T1000 (cell line): ENCODE data around the gene MPST.

Source experiments
- DNase-seq: peaks from one replicate; lab custom pipeline; 2025; ENCODE audit warnings: mixed read lengths; lab: John Stamatoyannopoulos, UW

MPST gene

GRCh38 chr22:37044634-37045625 lies 25.4 kb downstream of the MPST start:
- no peak for DNase-seq

- DNase-seq, result no peak
Observed at GRCh38 chr22:37045958-37046357, 26.4 kb downstream of the MPST start.

GRCh38 chr22:37046589-37046988 lies 27.0 kb downstream of the MPST start:
- DNase-seq, result no peak

GRCh38 chr22:37047006-37047405 lies 27.5 kb downstream of the MPST start:
- DNase-seq, result no peak

- DNase-seq, result no peak
Observed at GRCh38 chr22:37048133-37048532, 28.6 kb downstream of the MPST start.

GRCh38 chr22:37049224-37049623 lies 29.7 kb downstream of the MPST start:
- DNase-seq, result no peak

- no peak for DNase-seq
Observed at GRCh38 chr22:37050913-37051312, 31.4 kb downstream of the MPST start.

GRCh38 chr22:37051391-37052385 lies 32.1 kb downstream of the MPST start, which contains the start of gene KCTD17:
KCTD17 (plus strand) TSS chr22:37051742; CDS start chr22:37051761, 19 bp downstream.
- peak; percentile 55 for DNase-seq

GRCh38 chr22:37052386-37053309 lies 33.1 kb downstream of the MPST start:
- no peak for DNase-seq

- no peak for DNase-seq
Observed at GRCh38 chr22:37053310-37054055, 33.9 kb downstream of the MPST start.

- no peak for DNase-seq
Observed at GRCh38 chr22:37054056-37054395, 34.5 kb downstream of the MPST start.

- DNase-seq, result no peak
Observed at GRCh38 chr22:37054600-37055365, 35.2 kb downstream of the MPST start.

- no peak for DNase-seq
Observed at GRCh38 chr22:37056246-37056645, 36.7 kb downstream of the MPST start.

- DNase-seq, result no peak
Observed at GRCh38 chr22:37057226-37057625, 37.7 kb downstream of the MPST start.

GRCh38 chr22:37057796-37058510 lies 38.4 kb downstream of the MPST start:
- no peak for DNase-seq

- no peak for DNase-seq
Observed at GRCh38 chr22:37058917-37059701, 39.6 kb downstream of the MPST start.

GRCh38 chr22:37059876-37060449 lies 40.4 kb downstream of the MPST start:
- no peak for DNase-seq
